ENCODE data around the gene EIF1AD. TPM values are rescaled to one million over a fixed set of nuclear protein-coding genes. Genes with fewer than 3 reads are reported as not detected.

The EIF1AD gene
- total RNA-seq, 3 donors from 2014 or later, result 31.0 to 33.1 (median 31.0) TPM

- Histone ChIP-seq H3K36me3 (no peaks in the 10 kb centered on the region), H3K9me3 (no peaks in the 10 kb centered on the region), H3K4me3 (no peak overlapping the region), H3K27me3 (no peaks in the 10 kb centered on the region), H3K4me1 (no peaks in the 10 kb centered on the region), H3K27ac (no peak overlapping the region)
- intact Hi-C loops (cut with DNase I; ENCODE audit: low total_unique reads), result no loop called here
- no peak for DNase-seq (ENCODE audit: low spot score in 2 of 2)
- TF ChIP-seq POLR2A (IDR thresholded peaks at IDR 0.05) (no peak), POLR2AphosphoS5 (IDR thresholded peaks at IDR 0.05) (no peak)
Measured at GRCh38 chr11:66042227-66042995, 40.5 kb upstream of the EIF1AD start.

GRCh38 chr11:66039765-66040164 is 37.8 kb upstream of the EIF1AD start:
- Histone ChIP-seq H3K36me3 (no peaks in the 10 kb centered on the region), H3K4me1 (no peaks in the 10 kb centered on the region), H3K4me3 (no peak overlapping the region), H3K9me3 (no peaks in the 10 kb centered on the region), H3K27ac (no peak overlapping the region), H3K27me3 (no peaks in the 10 kb centered on the region)
- no peak for TF ChIP-seq CTCF (IDR thresholded peaks at IDR 0.05)
- no peak for TF ChIP-seq POLR2A (IDR thresholded peaks at IDR 0.05)
- TF ChIP-seq POLR2AphosphoS5 (IDR thresholded peaks at IDR 0.05), result no peak
- intact Hi-C loops (cut with DNase I; ENCODE audit: low total_unique reads), result no loop called here
- DNase-seq (ENCODE audit: low spot score in 2 of 2), result no peak

GRCh38 chr11:66037327-66037726 is 35.4 kb upstream of the EIF1AD start:
- no peak overlapping the region for H3K27ac ChIP-seq
- intact Hi-C loops (cut with DNase I; ENCODE audit: low total_unique reads), result no loop called here

GRCh38 chr11:66036334-66036710 is 34.4 kb upstream of the EIF1AD start:
- DNase-seq (ENCODE audit: low spot score in 2 of 2), result no peak
- Histone ChIP-seq H3K9me3 (no peaks in the 10 kb centered on the region), H3K27me3 (no peaks in the 10 kb centered on the region), H3K36me3 (no peaks in the 10 kb centered on the region), H3K4me3 (no peak overlapping the region), H3K27ac (no peak overlapping the region), H3K4me1 (no peaks in the 10 kb centered on the region)
- TF ChIP-seq POLR2A (IDR thresholded peaks at IDR 0.05) (no peak), CTCF (IDR thresholded peaks at IDR 0.05) (no peak)
- intact Hi-C loops (cut with DNase I; ENCODE audit: low total_unique reads), result no loop called here

More at GRCh38 chr11:66037327-66037726, 35.4 kb upstream of the EIF1AD start:
- no peaks in the 10 kb centered on the region for H3K9me3 ChIP-seq
- no peaks in the 10 kb centered on the region for H3K36me3 ChIP-seq
- no peaks in the 10 kb centered on the region for H3K27me3 ChIP-seq
- DNase-seq (ENCODE audit: low spot score in 2 of 2), result no peak
- H3K4me3 ChIP-seq, result no peak overlapping the region
- no peak for TF ChIP-seq POLR2A (IDR thresholded peaks at IDR 0.05)
- no peak for TF ChIP-seq POLR2AphosphoS5 (IDR thresholded peaks at IDR 0.05)
- no peaks in the 10 kb centered on the region for H3K4me1 ChIP-seq

- no peaks in the 10 kb centered on the region for H3K4me1 ChIP-seq
- no peaks in the 10 kb centered on the region for H3K36me3 ChIP-seq
- TF ChIP-seq CTCF (IDR thresholded peaks at IDR 0.05), result no peak
- TF ChIP-seq POLR2AphosphoS5 (IDR thresholded peaks at IDR 0.05), result no peak
- TF ChIP-seq POLR2A (IDR thresholded peaks at IDR 0.05), result no peak
- intact Hi-C loops (cut with DNase I; ENCODE audit: low total_unique reads), result no loop called here
- no peak overlapping the region for H3K27ac ChIP-seq
- no peaks in the 10 kb centered on the region for H3K27me3 ChIP-seq
- DNase-seq (ENCODE audit: low spot score in 2 of 2), result no peak
- H3K9me3 ChIP-seq, result no peaks in the 10 kb centered on the region
- no peak overlapping the region for H3K4me3 ChIP-seq
Measured at GRCh38 chr11:66035653-66036333, 33.8 kb upstream of the EIF1AD start.

Measured in breast epithelium (tissue), 4 donors.